ENCODE results near the gene DPF3.
"Not testable (repeated sequence)": the region's sequence is repeated elsewhere in the genome, so short reads cannot be mapped to it uniquely, and the experiment has no call there.

DPF3 gene

DNA sequence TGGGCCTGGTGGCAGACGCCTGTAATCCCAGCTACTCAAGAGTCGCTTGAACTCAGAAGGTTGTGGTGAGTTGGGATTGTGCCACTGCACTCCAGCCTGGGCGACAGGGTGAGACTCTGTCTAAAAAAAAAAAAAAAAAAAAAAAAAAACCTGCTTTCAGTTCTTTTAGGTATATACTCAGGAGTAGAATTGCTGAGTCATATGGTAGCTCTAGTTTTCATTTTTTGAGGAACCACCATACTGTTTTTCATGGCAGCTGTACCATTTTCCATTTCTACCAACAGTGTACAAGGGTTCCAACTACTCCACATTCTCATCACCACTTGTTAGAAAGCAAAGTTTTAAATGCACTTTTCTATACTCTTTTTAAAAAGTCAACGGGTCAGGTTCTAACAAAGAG is 119.8 kb downstream of the DPF3 start:
- DNase-seq (ENCODE audit: low read depth) = no peak

DNA sequence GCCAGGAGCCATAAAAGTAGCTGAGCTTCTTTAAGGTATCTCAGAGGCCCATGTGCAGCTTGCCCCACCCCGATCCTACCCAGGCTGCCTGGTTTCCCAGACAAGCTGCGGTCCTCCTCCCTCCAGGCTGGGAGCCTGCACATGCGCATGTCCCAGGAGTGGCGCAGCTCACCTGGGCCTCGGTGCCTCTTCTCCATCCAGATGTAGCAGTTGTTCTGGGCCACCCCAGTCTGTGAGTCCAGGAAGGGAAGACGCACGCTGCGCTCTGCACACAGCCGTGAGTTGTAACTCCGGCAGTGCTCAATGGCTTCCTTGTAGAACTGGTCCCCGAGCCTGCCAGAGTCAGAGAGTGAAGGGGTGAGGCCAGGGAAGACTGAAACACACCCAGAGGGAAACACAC is 122.3 kb downstream of the DPF3 start:
- DNase-seq (ENCODE audit: low read depth) = no peak

- DNase-seq (ENCODE audit: low read depth) = no peak
Measured at GRCh38 chr14:72766296-72766695, 127.6 kb downstream of the DPF3 start.

DNA sequence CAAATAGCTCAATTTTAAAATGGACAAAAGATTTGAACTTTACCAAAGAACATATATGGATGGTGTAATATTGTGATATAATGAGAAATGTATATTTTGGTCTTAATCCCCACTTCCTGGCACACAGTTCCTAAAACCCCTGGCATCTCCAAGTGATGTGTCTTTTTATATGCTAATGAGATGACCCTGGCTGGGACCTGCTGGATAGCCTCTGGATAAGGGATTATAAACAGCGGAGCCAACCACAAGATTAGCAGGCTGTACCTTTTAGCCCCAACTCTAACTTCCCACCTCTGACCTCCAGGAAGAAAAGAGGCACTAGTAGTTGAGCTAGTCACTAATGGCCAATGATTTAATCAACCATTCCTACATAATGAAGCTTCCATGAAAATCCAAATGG is 130.0 kb downstream of the DPF3 start:
- no peak for DNase-seq (ENCODE audit: low read depth)

DNA sequence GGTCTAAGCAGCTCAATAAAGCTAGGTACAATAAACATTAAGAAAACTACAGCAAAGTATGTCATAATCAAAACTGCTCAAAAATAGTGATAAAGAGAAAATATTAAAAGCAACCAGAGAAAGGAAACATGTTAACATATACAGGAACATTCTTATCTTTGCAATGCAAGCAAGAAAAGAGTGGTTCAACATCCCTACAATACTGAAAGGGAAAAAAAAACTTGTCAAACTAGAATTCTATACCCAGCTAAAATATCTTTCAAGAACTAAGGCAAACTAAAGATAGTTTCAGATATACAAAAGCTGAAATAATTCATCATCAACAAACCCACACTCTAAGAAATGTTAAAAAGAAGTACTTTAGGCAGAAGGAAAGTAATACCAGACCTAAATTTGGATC is 134.2 kb downstream of the DPF3 start:
- no peak for DNase-seq (ENCODE audit: low read depth)

DNA sequence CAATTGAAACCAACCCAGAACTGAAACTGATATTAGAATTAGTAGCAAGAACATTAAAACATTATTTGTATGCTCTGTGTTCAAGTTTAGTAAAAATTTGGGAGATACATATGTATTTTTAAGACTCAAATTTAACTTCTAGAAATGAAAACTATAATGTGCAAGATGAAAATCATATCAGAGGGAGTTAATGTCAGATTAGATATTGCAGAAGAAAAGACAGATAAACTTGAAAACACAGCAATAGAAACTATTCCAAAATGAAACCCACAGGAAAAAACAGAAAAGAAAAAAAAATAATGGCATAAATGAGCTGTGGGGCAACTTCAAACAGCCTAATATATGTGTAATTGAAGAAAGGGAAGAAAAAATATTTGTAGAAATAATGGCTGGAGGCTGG is 134.9 kb downstream of the DPF3 start:
- no peak for DNase-seq (ENCODE audit: low read depth)

DNA sequence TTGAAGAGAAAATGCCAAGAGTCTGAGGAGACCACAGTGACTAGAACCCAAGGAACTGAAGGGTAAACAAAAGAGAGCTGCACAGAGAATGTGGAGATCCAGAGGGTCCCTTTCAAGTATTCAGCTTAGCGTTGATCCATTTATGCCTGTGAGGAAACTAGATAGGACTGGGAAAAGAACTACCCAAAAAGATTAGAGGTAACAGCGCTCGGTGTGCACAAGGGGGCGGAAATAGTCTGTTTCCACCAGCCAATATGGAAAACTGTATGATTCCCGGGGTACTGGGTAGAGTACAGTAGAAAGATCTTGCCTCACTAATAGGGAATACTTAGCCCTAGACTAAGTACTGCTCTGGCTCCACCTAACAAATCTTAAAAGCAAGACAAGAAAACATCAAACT is 135.5 kb downstream of the DPF3 start:
- DNase-seq (ENCODE audit: low read depth) = no peak

- no peak for DNase-seq (ENCODE audit: low read depth)
Measured at GRCh38 chr14:72756967-72757366, 136.9 kb downstream of the DPF3 start.

DNA sequence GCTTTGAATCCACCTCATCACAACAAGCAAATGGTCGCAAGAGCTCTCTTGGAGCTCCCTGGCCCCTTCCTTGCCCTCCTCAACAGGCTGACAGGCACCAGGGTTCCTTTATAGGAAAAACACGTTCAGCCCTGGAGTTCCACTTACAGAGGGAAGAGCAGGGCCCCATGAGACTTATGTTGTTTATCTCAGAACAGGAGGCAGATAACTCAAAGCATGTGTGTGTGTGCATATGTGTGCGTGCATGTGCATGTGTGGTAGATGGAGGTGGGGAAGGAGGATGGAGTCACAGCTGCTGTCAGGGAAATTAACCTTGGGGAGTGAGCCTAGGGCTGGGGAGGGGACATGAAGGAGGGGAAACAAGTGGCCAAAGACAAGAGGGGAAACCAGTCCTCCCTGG is 138.1 kb downstream of the DPF3 start:
- DNase-seq (ENCODE audit: low read depth) = no peak

- DNase-seq (ENCODE audit: low read depth) = no peak
Measured at GRCh38 chr14:72754949-72755348, 139.0 kb downstream of the DPF3 start.

GRCh38 chr14:72753879-72754400 is 140.0 kb downstream of the DPF3 start:
- DNase-seq (ENCODE audit: low read depth) = no peak

GRCh38 chr14:72753044-72753710 is 140.7 kb downstream of the DPF3 start:
- DNase-seq (ENCODE audit: low read depth) = no peak

DNA sequence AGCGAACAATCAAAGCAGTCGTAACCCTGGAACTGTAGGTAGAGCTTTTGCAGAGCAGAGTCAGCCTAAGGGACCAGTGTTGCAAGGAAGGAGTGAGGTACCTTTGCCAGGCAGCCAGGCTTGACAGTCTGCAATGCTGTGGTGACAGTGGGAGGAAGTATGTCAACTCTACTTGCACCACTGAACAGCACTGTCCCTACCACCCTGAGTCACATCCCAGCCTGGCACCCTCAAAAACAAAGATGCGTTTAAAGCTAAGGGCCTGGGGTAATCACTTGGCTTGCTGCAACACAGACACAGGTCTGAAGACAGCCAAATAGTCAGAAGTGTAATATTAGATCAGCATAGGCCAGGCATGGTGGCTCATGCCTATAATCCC is 141.9 kb downstream of the DPF3 start:
- no peak for DNase-seq (ENCODE audit: low read depth)

GRCh38 chr14:72751276-72752033 is 142.4 kb downstream of the DPF3 start:
- no peak for DNase-seq (ENCODE audit: low read depth)

- not testable (repeated sequence) for DNase-seq (ENCODE audit: low read depth)
Measured at GRCh38 chr14:72748921-72749320, 145.0 kb downstream of the DPF3 start.

DNA sequence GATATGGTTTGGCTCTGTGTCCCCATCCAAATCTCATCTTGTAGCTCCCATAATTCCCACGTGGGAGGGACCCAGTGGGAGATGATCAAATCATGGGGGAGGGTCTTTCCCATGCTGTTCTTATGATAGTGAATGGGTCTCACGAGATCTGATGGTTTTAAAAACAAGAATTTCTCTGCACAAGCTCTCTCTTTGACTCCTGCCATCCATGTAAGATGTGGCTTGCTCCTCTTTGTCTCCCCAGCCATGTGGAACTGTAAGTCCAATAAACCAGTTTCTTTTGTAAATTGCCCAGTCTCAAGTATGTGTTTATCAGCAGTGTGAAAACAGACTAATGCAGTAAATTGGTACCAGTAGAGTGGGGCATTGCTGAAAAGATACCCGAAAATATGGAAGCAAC is 146.2 kb downstream of the DPF3 start:
- no peak for DNase-seq (ENCODE audit: low read depth)

- no peak for DNase-seq (ENCODE audit: low read depth)
Measured at GRCh38 chr14:72745991-72746980, 147.6 kb downstream of the DPF3 start.

GRCh38 chr14:72745546-72745945 is 148.4 kb downstream of the DPF3 start:
- DNase-seq (ENCODE audit: low read depth) = no peak

DNA sequence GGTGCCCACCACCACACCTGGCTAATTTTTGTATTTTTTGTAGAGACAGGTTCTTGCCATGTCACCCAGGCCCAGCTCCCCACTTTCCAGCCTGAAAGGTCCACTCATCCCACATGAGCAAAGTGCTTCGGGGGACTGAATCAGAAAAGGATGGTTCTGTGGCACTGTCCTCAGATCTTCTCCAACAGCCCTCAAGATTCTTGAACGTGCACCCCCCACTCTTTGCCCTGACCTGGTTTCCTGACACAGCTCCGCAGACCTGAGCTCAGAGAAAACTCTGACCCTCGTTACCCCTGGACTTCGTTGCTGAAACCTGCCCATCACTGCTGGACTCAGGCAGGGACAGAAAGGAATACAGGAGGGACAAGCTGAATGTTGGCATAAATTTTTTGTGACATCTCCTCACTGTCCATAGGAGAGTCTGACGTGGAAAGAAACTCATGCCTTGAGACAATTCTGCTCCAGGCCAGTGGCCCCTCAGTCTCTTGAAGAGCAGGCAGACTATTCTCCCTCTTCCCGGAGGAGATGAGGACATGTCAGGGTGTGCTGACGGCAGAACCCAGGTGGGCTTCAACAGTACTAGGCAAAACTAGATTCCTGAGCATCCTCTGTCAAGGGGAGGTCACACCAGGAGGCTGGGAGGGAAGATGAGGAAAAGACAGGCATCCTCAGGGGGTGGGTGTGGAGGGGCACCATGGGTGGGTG is 149.3 kb downstream of the DPF3 start:
- no peak for DNase-seq (ENCODE audit: low read depth)

GRCh38 chr14:72743626-72744025 is 150.3 kb downstream of the DPF3 start:
- DNase-seq (ENCODE audit: low read depth) = no peak

GRCh38 chr14:72742838-72743195 is 151.1 kb downstream of the DPF3 start:
- DNase-seq (ENCODE audit: low read depth) = no peak

All from activated T-cell treated with anti-CD3 and anti-CD28 coated beads for 24 hours (primary cell).